ENCODE measurements around the gene FOXP1. TPM values are rescaled to one million over a fixed set of nuclear protein-coding genes. Genes with fewer than 3 reads are reported as not detected.
A peak's percentile ranks its signal among the peaks of the same experiment; 100 is the strongest.

FOXP1 gene
- total RNA-seq, 1 experiment from 2014 or later, result 58.4 TPM

GRCh38 chr3:71229905-71230657 is 353.4 kb downstream of the FOXP1 start:
- POLR2A ChIA-PET (ENCODE audit: low non-redundant PET), result interaction anchor here (1.0 kb wide), 1 partner anchor 26 kb away, joined by 8 read pairs; no protein-coding TSS in a partner anchor
- Histone ChIP-seq H3K9me3 (ENCODE audit: low read depth, low read length, poor library complexity, severe bottlenecking) (no peaks in the 10 kb centered on the region), H3K27me3 (replicated peaks; ENCODE audit: insufficient read depth, low read depth, low read length, poor library complexity) (no peaks in the 10 kb centered on the region), H3K4me3 (ENCODE audit: low read depth, low read length, poor library complexity, severe bottlenecking) (no peak overlapping the region), H3K27ac (ENCODE audit: low read depth, low read length, poor library complexity, severe bottlenecking) (no peak overlapping the region), H3K36me3 (ENCODE audit: insufficient read depth, low read length, poor library complexity, severe bottlenecking) (no peaks in the 10 kb centered on the region), H3K4me1 (ENCODE audit: insufficient read depth, low read length, poor library complexity, severe bottlenecking) (peaks cover 54% of the 10 kb centered on the region)
- DNase-seq (ENCODE audit: low spot score), result no peak
- CTCF ChIA-PET, result no interaction called here
- no TSS peak for BruUV-seq (replicated peaks)
- TF ChIP-seq CTCF (conservative IDR thresholded peaks at IDR 0.05; ENCODE audit: low read depth, low read length), result no peak
- TF ChIP-seq EZH2 (IDR thresholded peaks at IDR 0.05; ENCODE audit: borderline replicate concordance, low read depth, low read length, poor library complexity, severe bottlenecking), result no peak
- intact Hi-C loops (cut with micrococcal nuclease; ENCODE audit: unreplicated experiment), result loop anchor here (10.0 kb wide), 1 partner anchor 165 kb away; no protein-coding TSS in a partner anchor

- peak; percentile 88 for DNase-seq (ENCODE audit: low spot score)
- no peak overlapping the region for H3K4me3 ChIP-seq (ENCODE audit: low read depth, low read length, poor library complexity, severe bottlenecking)
- no peaks in the 10 kb centered on the region for H3K27me3 ChIP-seq (replicated peaks; ENCODE audit: insufficient read depth, low read depth, low read length, poor library complexity)
- intact Hi-C loops (cut with micrococcal nuclease; ENCODE audit: unreplicated experiment), result loop anchor here (1.0 to 10.0 kb wide), 2 partner anchors 24 to 166 kb away; no protein-coding TSS in a partner anchor
- H3K27ac ChIP-seq (ENCODE audit: low read depth, low read length, poor library complexity, severe bottlenecking), result peak overlapping the region; percentile 68
- CTCF ChIA-PET, result interaction anchor here (0.7 kb wide), 1 partner anchor 425 kb away, joined by 7 read pairs; no protein-coding TSS in a partner anchor
- no peaks in the 10 kb centered on the region for H3K9me3 ChIP-seq (ENCODE audit: low read depth, low read length, poor library complexity, severe bottlenecking)
- POLR2A ChIA-PET (ENCODE audit: low non-redundant PET), result interaction anchor here (0.5 kb wide), 1 partner anchor 20 kb away, joined by 3 read pairs; no protein-coding TSS in a partner anchor
- peaks cover 54% of the 10 kb centered on the region for H3K4me1 ChIP-seq (ENCODE audit: insufficient read depth, low read length, poor library complexity, severe bottlenecking)
- BruUV-seq (replicated peaks), result no TSS peak
- H3K36me3 ChIP-seq (ENCODE audit: insufficient read depth, low read length, poor library complexity, severe bottlenecking), result no peaks in the 10 kb centered on the region
- TF ChIP-seq EZH2 (IDR thresholded peaks at IDR 0.05; ENCODE audit: borderline replicate concordance, low read depth, low read length, poor library complexity, severe bottlenecking) (no peak), CTCF (conservative IDR thresholded peaks at IDR 0.05; ENCODE audit: low read depth, low read length) (no peak)
These were observed 355.2 kb downstream of the FOXP1 start for GRCh38 chr3:71228156-71228866.

GRCh38 chr3:71227270-71227661 is 356.3 kb downstream of the FOXP1 start:
- peaks cover 54% of the 10 kb centered on the region for H3K4me1 ChIP-seq (ENCODE audit: insufficient read depth, low read length, poor library complexity, severe bottlenecking)
- POLR2A ChIA-PET (ENCODE audit: low non-redundant PET), result no interaction called here
- H3K27ac ChIP-seq (ENCODE audit: low read depth, low read length, poor library complexity, severe bottlenecking), result peak overlapping the region; percentile 71
- CTCF ChIA-PET, result no interaction called here
- DNase-seq (ENCODE audit: low spot score), result peak; percentile 68
- intact Hi-C loops (cut with micrococcal nuclease; ENCODE audit: unreplicated experiment), result loop anchor here (10.0 kb wide), 1 partner anchor 168 kb away; no protein-coding TSS in a partner anchor
- H3K4me3 ChIP-seq (ENCODE audit: low read depth, low read length, poor library complexity, severe bottlenecking), result no peak overlapping the region
- TF ChIP-seq EZH2 (IDR thresholded peaks at IDR 0.05; ENCODE audit: borderline replicate concordance, low read depth, low read length, poor library complexity, severe bottlenecking) (no peak), CTCF (conservative IDR thresholded peaks at IDR 0.05; ENCODE audit: low read depth, low read length) (no peak)
- no peaks in the 10 kb centered on the region for H3K27me3 ChIP-seq (replicated peaks; ENCODE audit: insufficient read depth, low read depth, low read length, poor library complexity)
- no peaks in the 10 kb centered on the region for H3K36me3 ChIP-seq (ENCODE audit: insufficient read depth, low read length, poor library complexity, severe bottlenecking)
- BruUV-seq (replicated peaks), result no TSS peak
- no peaks in the 10 kb centered on the region for H3K9me3 ChIP-seq (ENCODE audit: low read depth, low read length, poor library complexity, severe bottlenecking)
